ENCODE results near the gene TRPC4AP.
A peak's percentile ranks its signal among the peaks of the same experiment; 100 is the strongest.

Gene TRPC4AP

GRCh38 chr20:35004749-35005462 lies 87.7 kb downstream of the TRPC4AP start:
- no peak for TF ChIP-seq CTCF (IDR thresholded peaks at IDR 0.05; ENCODE audit: insufficient read depth, low read length, missing control alignments)
- H3K4me3 ChIP-seq (ENCODE audit: low read depth, low read length) = no peak overlapping the region
- ChIA-PET POLR2A (no interaction called here), CTCF (interaction anchor here (10.4 kb wide), 1 partner anchor 131 kb away, joined by 111 read pairs; the partner anchor contains the start of genes ACSS2 and GGT7)
- no peak for DNase-seq (ENCODE audit: low read depth, low spot score)

- no peak for TF ChIP-seq CTCF (IDR thresholded peaks at IDR 0.05; ENCODE audit: insufficient read depth, low read length, missing control alignments)
- ChIA-PET POLR2A (no interaction called here), CTCF (interaction anchor here (0.5 to 10.4 kb wide), 2 partner anchors 131 to 138 kb away, joined by 3 to 111 read pairs; partner anchors contain the start of genes ACSS2 and GGT7)
- H3K4me3 ChIP-seq (ENCODE audit: low read depth, low read length) = no peak overlapping the region
- no peak for DNase-seq (ENCODE audit: low read depth, low spot score)
Observed at GRCh38 chr20:35004051-35004725, 88.4 kb downstream of the TRPC4AP start.

DNA sequence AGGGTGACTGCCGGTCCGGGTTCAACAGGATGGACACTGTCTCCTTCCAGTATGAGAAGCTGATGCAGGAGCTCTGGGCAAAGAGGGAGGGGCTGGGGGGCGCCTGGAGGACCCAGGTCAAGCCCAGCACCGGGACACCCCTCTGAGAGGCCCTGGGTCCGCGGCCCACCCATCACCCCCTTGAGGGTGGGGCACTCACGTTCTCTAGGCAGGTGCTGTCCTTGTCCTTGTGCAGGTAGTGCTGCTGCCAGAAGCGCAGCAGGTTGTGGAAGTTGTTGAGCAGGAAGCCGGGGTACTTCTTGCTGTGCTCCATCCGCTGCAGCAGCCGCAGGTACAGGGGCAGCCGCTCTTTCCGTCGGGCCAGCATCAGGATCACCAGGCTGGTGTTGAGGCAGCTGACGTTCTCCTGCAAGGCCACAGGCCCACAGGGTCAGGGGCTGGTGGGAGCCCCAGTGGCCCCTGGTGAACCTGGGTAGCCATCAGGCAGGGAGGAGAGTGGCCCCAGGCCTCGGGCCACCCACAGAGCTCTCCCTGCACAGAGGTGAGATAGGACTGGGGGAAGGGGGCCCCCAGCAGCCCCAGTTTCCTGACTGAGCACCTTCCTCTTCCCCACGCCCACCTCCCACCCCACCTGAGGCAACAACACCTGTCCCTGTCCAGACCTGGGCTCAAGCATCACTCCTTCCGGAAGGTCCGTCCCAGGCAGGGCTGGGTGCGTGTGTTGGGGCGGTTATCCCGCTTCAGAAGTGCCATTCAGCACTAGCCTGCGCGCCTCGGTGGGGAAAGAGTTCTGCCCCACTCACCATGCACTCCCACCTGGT lies 89.2 kb downstream of the TRPC4AP start:
- no peak for DNase-seq (ENCODE audit: low read depth, low spot score)
- ChIA-PET CTCF (interaction anchor here (0.9 to 10.4 kb wide), 2 partner anchors 9 to 130 kb away, joined by 3 to 111 read pairs; partner anchors contain the start of genes ACSS2 and GGT7), POLR2A (interaction anchor here (0.7 kb wide), 1 partner anchor 12 kb away, joined by 4 read pairs; no protein-coding TSS in a partner anchor)
- H3K4me3 ChIP-seq (ENCODE audit: low read depth, low read length) = no peak overlapping the region
- no peak for TF ChIP-seq CTCF (IDR thresholded peaks at IDR 0.05; ENCODE audit: insufficient read depth, low read length, missing control alignments)

DNA sequence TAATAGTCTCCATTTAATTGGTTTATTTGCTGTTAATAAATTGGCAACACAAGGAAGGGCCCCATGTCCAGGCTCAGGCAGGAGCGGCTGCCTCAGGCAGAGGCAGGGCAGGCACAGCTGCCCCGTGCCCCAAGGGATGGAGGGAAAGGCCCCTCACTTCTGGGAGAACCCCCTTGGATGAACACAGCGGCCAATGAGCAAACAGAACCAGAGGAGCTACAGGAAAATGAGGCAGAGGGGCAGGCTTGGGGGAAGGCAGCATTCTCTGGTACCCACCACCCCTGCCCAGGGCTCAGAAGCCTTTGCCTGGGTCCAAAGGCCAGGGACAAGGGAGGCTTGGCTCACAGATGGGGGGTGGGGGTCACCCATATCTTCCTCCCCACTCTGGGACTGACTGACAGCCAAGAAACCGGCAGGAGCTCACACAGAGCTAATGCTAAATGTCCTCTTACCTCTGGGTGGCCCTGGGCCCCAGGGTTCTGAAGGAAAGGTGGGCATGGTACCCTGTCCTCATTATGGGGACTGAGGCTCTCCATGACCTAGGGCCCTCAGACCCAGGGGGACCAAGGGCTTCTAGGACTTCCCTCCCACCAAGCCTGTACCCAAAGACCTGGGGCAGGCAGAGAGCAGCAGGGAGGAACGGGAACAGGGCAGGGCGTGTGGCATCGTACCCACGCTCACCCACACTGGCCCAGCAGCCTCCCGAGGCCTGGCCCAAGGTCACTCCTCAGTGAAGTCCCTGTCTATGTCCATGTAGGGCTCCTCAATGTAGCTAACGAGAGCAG lies 90.0 kb downstream of the TRPC4AP start:
- no peak for DNase-seq (ENCODE audit: low read depth, low spot score)
- no peak overlapping the region for H3K4me3 ChIP-seq (ENCODE audit: low read depth, low read length)
- CTCF ChIA-PET = interaction anchor here (0.9 to 10.4 kb wide), 6 partner anchors 9 to 167 kb away, joined by 3 to 111 read pairs (median 4); partner anchors contain the start of genes ACSS2 and GGT7
- no peak for TF ChIP-seq CTCF (IDR thresholded peaks at IDR 0.05; ENCODE audit: insufficient read depth, low read length, missing control alignments)
- POLR2A ChIA-PET = interaction anchor here (0.7 kb wide), 1 partner anchor 11 kb away, joined by 4 read pairs; no protein-coding TSS in a partner anchor

DNA sequence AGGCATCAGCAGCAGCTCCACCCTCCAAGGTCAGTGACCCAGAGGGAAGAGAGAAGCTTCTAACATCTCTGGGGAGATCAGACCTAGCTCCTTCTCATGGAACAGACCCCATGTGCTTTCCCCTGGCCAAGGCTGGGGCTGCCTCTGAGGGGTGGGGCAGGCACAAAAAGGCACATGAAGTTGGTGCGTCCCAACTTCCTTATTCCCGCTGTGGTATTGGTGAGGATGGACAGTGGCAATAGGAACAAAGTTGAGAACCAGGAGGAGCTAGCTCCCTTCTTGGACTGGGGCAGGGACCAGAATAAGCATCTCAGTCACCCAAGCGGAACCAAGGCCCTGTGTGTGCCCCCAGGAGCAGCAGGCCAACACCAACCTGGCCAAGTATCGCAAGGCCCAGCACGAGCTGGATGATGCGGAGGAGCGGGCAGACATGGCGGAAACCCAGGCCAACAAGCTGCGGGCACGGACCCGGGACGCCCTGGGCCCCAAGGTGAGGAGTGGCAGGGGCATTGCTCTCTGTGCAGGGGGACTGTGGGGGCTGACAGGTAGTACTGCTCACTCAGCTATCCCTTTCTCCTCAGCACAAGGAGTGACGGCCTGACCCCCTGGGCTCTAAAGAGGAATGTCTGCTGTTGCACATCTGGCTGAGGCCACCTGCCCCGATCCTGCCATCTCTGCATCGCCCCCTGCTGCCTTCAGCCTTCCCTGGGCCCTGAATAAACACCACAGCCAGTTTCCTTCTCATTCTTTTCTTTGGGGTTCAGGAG lies 90.8 kb downstream of the TRPC4AP start:
- peak; percentile 22 for TF ChIP-seq CTCF (IDR thresholded peaks at IDR 0.05; ENCODE audit: insufficient read depth, low read length, missing control alignments)
- no peak for DNase-seq (ENCODE audit: low read depth, low spot score)
- CTCF ChIA-PET = interaction anchor here (0.6 to 10.4 kb wide), 9 partner anchors 8 to 206 kb away, joined by 3 to 111 read pairs (median 4); partner anchors contain the start of genes ACSS2 and GGT7
- POLR2A ChIA-PET = interaction anchor here (0.6 to 1.0 kb wide), 2 partner anchors 47 to 128 kb away, joined by 3 read pairs; no protein-coding TSS in a partner anchor
- H3K4me3 ChIP-seq (ENCODE audit: low read depth, low read length) = no peak overlapping the region
